Measurements from ENCODE around the gene LARP4B. TPM values are rescaled to one million over a fixed set of nuclear protein-coding genes. Genes with fewer than 3 reads are reported as not detected.

Gene LARP4B
- total and polyA plus RNA-seq, 3 donors from 2014 or later = 54.2 to 98.6 (median 95.3) TPM

DNA sequence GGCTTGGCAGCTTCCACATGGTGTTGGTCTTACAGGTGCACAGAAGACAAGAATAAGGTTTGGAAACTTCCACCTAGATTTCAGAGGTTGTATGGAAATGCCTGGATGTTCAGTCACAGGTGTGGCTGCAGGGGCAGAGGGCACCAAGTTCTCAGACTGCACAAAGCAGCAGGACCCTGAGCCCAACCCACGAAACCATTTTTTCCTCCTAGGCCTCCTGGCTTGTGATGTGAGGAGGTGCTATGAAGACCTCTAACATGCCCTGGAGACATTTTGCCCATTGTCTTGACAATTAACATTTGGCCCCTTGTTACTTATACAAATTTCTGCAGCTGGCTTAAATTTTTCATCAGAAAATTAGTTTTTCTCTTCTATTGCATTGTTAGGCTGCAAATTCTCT lies 134.3 kb downstream of the LARP4B start:
- Histone ChIP-seq H3K27me3 (no peaks in the 10 kb centered on the region), H3K4me1 (no peaks in the 10 kb centered on the region), H3K4me3 (no peak overlapping the region), H3K27ac (no peak overlapping the region), H3K36me3 (ENCODE audit: low read depth, missing control alignments) (no peaks in the 10 kb centered on the region), H3K9me3 (no peaks in the 10 kb centered on the region)
- TF ChIP-seq CTCF (IDR thresholded peaks at IDR 0.05) (no peak), POLR2A (IDR thresholded peaks at IDR 0.05) (no peak)
- intact Hi-C loops (cut with DNase I; ENCODE audit: low total_unique reads) = no loop called here
- 93 to 100% methylated on average over 1 of the region's 1 CpG for WGBS, 2 donors
- peak; percentile 5 for DNase-seq

- Histone ChIP-seq H3K36me3 (ENCODE audit: low read depth, missing control alignments) (no peaks in the 10 kb centered on the region), H3K27me3 (no peaks in the 10 kb centered on the region), H3K4me3 (no peak overlapping the region), H3K27ac (no peak overlapping the region), H3K4me1 (no peaks in the 10 kb centered on the region), H3K9me3 (no peaks in the 10 kb centered on the region)
- TF ChIP-seq POLR2A (IDR thresholded peaks at IDR 0.05) = no peak
- TF ChIP-seq CTCF (IDR thresholded peaks at IDR 0.05) = no peak
- no peak for DNase-seq
- intact Hi-C loops (cut with DNase I; ENCODE audit: low total_unique reads) = no loop called here
- 69 to 74% methylated on average over 4 of the region's 4 CpGs for WGBS, 2 donors
These were observed 135.3 kb downstream of the LARP4B start for GRCh38 chr10:796233-796632.

- TF ChIP-seq CTCF (IDR thresholded peaks at IDR 0.05) = no peak
- TF ChIP-seq POLR2A (IDR thresholded peaks at IDR 0.05) = no peak
- Histone ChIP-seq H3K27me3 (no peaks in the 10 kb centered on the region), H3K9me3 (no peaks in the 10 kb centered on the region), H3K4me1 (peaks cover 5% of the 10 kb centered on the region), H3K27ac (no peak overlapping the region), H3K36me3 (ENCODE audit: low read depth, missing control alignments) (no peaks in the 10 kb centered on the region), H3K4me3 (no peak overlapping the region)
- intact Hi-C loops (cut with DNase I; ENCODE audit: low total_unique reads) = loop anchor here (5.0 kb wide), 1 partner anchor 272 kb away; no protein-coding TSS in a partner anchor
- DNase-seq = peak; percentile 12
- 93% methylated on average over 7 of the region's 7 CpGs for WGBS, 2 donors
These were observed 137.0 kb downstream of the LARP4B start for GRCh38 chr10:794382-794956.

- WGBS, 2 donors = 57 to 64% methylated on average over 3 of the region's 3 CpGs
- Histone ChIP-seq H3K9me3 (no peaks in the 10 kb centered on the region), H3K27me3 (no peaks in the 10 kb centered on the region), H3K4me1 (peaks cover 6% of the 10 kb centered on the region), H3K27ac (no peak overlapping the region), H3K4me3 (no peak overlapping the region), H3K36me3 (ENCODE audit: low read depth, missing control alignments) (no peaks in the 10 kb centered on the region)
- intact Hi-C loops (cut with DNase I; ENCODE audit: low total_unique reads) = loop anchor here (5.0 kb wide), 1 partner anchor 270 kb away; no protein-coding TSS in a partner anchor
- DNase-seq = no peak
- no peak for TF ChIP-seq POLR2A (IDR thresholded peaks at IDR 0.05)
- TF ChIP-seq CTCF (IDR thresholded peaks at IDR 0.05) = no peak
These were observed 138.8 kb downstream of the LARP4B start for GRCh38 chr10:792792-793100.

All from testis (tissue), 3 donors.